Measurements from ENCODE around the gene CSAD.
"Not testable (repeated sequence)": the region's sequence is repeated elsewhere in the genome, so short reads cannot be mapped to it uniquely, and the experiment has no call there.

CSAD gene

DNA sequence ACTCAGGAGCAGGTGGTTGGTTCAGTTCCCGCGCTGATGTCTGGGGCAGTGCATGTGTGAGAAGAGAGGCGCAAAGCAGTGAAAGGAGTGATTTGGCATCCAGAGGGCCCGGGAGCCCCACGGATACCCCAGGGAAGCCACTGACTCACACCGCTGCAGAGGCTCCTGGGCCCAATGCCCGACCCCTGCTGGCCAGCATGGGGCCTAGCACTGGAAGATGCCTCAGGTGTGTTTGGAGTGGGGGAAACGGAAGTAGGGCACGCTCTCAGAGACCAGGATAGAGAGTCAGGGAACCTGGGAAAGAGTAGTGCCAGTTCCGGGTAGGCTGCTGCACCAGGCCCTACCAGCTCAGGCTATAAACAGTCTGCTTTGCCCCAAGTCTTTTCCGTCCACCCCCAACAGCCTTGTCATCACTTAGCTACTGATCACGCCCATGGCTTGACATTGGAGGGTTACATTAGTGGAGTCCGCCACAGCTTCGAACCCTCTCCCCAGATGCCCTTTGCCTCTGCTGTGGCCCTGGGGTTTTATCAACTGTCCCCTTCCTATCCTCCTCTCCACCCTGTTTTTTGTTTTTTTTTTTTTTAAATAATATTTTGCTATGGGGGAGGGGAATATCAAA lies 9.5 kb upstream of the CSAD start:
- Histone ChIP-seq H3K27ac (ENCODE audit: low read length) (no peak overlapping the region), H3K9ac (ENCODE audit: low read length in 2 of 2) (no peak overlapping the region), H3K36me3 (ENCODE audit: control insufficient read depth in 2 of 2, insufficient read depth in 2 of 2, low read length in 2 of 2) (peaks cover 28 to 39% of the 10 kb centered on the region in 2 donors), H3K27me3 (ENCODE audit: control insufficient read depth in 1 of 2, insufficient read depth in 2 of 2, low read length in 2 of 2) (no peaks in the 10 kb centered on the region), H3K4me3 (ENCODE audit: low read length in 2 of 2) (no peak overlapping the region), H3K4me1 (ENCODE audit: control insufficient read depth, insufficient read depth, low read length) (peaks cover 6% of the 10 kb centered on the region), H3K9me3 (ENCODE audit: control insufficient read depth in 2 of 2, low read length in 2 of 2) (no peaks in the 10 kb centered on the region)

- Histone ChIP-seq H3K9me3 (ENCODE audit: control insufficient read depth in 2 of 2, low read length in 2 of 2) (no peaks in the 10 kb centered on the region), H3K4me1 (ENCODE audit: control insufficient read depth, insufficient read depth, low read length) (peaks cover 25% of the 10 kb centered on the region), H3K36me3 (ENCODE audit: control insufficient read depth in 2 of 2, insufficient read depth in 2 of 2, low read length in 2 of 2) (peaks cover 45 to 54% of the 10 kb centered on the region in 2 donors), H3K27me3 (ENCODE audit: control insufficient read depth in 1 of 2, insufficient read depth in 2 of 2, low read length in 2 of 2) (no peaks in the 10 kb centered on the region), H3K9ac (ENCODE audit: low read length in 2 of 2) (no peak overlapping the region), H3K4me3 (ENCODE audit: low read length in 2 of 2) (no peak overlapping the region), H3K27ac (ENCODE audit: low read length) (no peak overlapping the region)
Observed at GRCh38 chr12:53187145-53187899, 6.6 kb upstream of the CSAD start.

DNA sequence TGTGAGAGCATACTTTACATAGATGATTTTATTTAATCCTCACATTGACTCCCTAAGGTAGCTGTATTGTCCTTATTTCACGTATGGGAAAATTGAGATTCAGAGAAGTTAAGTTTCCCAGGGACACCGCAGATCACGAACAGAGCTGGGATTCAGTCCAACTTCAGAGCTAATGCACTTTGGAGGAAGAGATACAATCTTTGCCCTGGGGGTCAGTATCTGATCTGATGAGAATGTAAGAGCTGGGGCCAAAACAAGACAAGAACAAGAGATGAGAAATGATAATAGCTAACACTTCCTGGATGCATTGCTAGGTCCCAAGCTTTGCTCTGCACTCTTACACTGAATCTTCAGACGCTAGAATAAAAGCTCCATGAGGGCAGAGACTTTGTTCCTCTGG lies 6.0 kb upstream of the CSAD start:
- H3K4me3 ChIP-seq (ENCODE audit: low read length in 2 of 2), result no peak overlapping the region
- no peak overlapping the region for H3K27ac ChIP-seq (ENCODE audit: low read length)
- H3K9me3 ChIP-seq (ENCODE audit: control insufficient read depth in 2 of 2, low read length in 2 of 2), result no peaks in the 10 kb centered on the region
- peaks cover 51 to 57% of the 10 kb centered on the region in 2 donors for H3K36me3 ChIP-seq (ENCODE audit: control insufficient read depth in 2 of 2, insufficient read depth in 2 of 2, low read length in 2 of 2)
- H3K9ac ChIP-seq (ENCODE audit: low read length in 2 of 2), result no peak overlapping the region
- H3K27me3 ChIP-seq (ENCODE audit: control insufficient read depth in 1 of 2, insufficient read depth in 2 of 2, low read length in 2 of 2), result no peaks in the 10 kb centered on the region
- H3K4me1 ChIP-seq (ENCODE audit: control insufficient read depth, insufficient read depth, low read length), result peaks cover 31% of the 10 kb centered on the region

DNA sequence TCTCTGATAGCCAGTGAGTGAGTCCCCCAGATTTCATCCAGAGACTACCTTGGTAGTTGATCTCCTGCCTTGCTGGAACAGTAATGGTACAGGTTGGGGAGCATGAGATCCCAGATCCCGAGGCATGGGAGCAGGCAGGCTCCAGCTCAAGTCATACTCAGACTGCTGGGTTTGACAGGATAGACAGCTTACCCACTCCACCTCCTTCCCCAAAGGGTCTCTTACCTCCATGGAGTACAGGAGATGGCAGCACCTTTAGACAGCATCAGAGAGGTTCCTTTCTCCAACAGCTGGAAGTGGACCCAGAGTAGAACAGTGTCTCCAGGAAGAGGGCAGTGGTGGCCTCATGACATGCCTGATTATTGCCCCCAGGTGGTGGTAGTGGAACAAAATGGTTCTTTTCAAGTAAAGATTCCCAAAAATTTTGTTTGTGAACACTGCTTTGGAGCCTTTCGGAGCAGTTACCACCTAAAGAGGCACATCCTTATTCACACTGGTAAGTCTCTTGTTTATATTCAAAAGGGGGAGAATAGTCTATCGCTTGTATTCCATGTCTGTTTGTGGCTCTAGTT lies 4.9 kb upstream of the CSAD start:
- no peak overlapping the region for H3K9ac ChIP-seq (ENCODE audit: low read length in 2 of 2)
- H3K27me3 ChIP-seq (ENCODE audit: control insufficient read depth in 1 of 2, insufficient read depth in 2 of 2, low read length in 2 of 2), result no peaks in the 10 kb centered on the region
- H3K9me3 ChIP-seq (ENCODE audit: control insufficient read depth in 2 of 2, low read length in 2 of 2), result no peaks in the 10 kb centered on the region
- H3K36me3 ChIP-seq (ENCODE audit: control insufficient read depth in 2 of 2, insufficient read depth in 2 of 2, low read length in 2 of 2), result peaks cover 52% of the 10 kb centered on the region in 2 donors
- H3K27ac ChIP-seq (ENCODE audit: low read length), result no peak overlapping the region
- H3K4me1 ChIP-seq (ENCODE audit: control insufficient read depth, insufficient read depth, low read length), result peaks cover 40% of the 10 kb centered on the region
- H3K4me3 ChIP-seq (ENCODE audit: low read length in 2 of 2), result no peak overlapping the region

DNA sequence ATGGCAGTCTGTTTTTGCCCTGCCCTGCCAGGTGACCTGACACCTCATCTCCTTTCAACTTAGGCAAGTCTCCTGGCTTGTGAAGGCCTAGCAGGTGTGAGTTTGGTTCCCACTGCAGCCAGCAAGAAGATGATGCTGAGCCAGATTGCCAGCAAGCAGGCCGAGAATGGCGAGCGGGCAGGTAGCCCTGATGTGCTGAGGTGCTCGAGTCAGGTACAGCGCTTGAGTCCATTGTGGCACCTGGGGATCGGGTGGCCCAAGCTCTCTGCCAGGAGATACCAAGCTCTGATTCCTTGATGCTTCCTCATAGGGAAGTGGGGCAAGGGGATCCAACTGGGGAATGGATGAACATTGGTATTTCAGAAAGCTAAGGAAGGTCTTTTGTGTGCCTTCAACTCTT lies 4.1 kb upstream of the CSAD start:
- Histone ChIP-seq H3K27me3 (ENCODE audit: control insufficient read depth in 1 of 2, insufficient read depth in 2 of 2, low read length in 2 of 2) (no peaks in the 10 kb centered on the region), H3K4me3 (ENCODE audit: low read length in 2 of 2) (no peak overlapping the region), H3K4me1 (ENCODE audit: control insufficient read depth, insufficient read depth, low read length) (peaks cover 38% of the 10 kb centered on the region), H3K36me3 (ENCODE audit: control insufficient read depth in 2 of 2, insufficient read depth in 2 of 2, low read length in 2 of 2) (peaks cover 52% of the 10 kb centered on the region in 2 donors), H3K9ac (ENCODE audit: low read length in 2 of 2) (no peak overlapping the region), H3K9me3 (ENCODE audit: control insufficient read depth in 2 of 2, low read length in 2 of 2) (no peaks in the 10 kb centered on the region), H3K27ac (ENCODE audit: low read length) (no peak overlapping the region)

DNA sequence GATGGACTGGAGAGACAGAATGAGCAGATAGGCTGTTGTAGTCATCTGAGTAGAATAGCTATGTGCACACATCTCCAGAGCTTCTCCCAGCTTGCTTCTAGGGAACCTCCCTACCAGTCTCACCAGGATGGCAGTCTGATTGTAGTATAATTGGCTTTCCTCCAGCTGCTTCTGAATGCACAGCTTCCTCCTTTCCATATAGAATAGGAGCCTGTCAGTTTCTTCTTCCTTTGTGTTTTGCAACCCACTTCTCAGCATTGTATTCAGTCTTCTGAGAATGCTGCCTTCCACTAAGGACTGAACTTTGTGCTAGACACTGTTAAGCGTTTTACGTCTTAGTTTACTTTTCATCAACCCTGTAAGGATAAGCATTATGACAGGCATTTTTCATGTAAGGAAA lies 2.2 kb upstream of the CSAD start:
- Histone ChIP-seq H3K36me3 (ENCODE audit: control insufficient read depth in 2 of 2, insufficient read depth in 2 of 2, low read length in 2 of 2) (peaks cover 43 to 48% of the 10 kb centered on the region in 2 donors), H3K27ac (ENCODE audit: low read length) (no peak overlapping the region), H3K9me3 (ENCODE audit: control insufficient read depth in 2 of 2, low read length in 2 of 2) (no peaks in the 10 kb centered on the region), H3K4me1 (ENCODE audit: control insufficient read depth, insufficient read depth, low read length) (peaks cover 40% of the 10 kb centered on the region), H3K4me3 (ENCODE audit: low read length in 2 of 2) (peak overlapping the region; percentile 86 to 87), H3K9ac (ENCODE audit: low read length in 2 of 2) (no peak overlapping the region), H3K27me3 (ENCODE audit: control insufficient read depth in 1 of 2, insufficient read depth in 2 of 2, low read length in 2 of 2) (no peaks in the 10 kb centered on the region)

- peaks cover 35 to 39% of the 10 kb centered on the region in 2 donors for H3K36me3 ChIP-seq (ENCODE audit: control insufficient read depth in 2 of 2, insufficient read depth in 2 of 2, low read length in 2 of 2)
- H3K4me3 ChIP-seq (ENCODE audit: low read length in 2 of 2), result peak overlapping the region; percentile 86 to 87
- H3K4me1 ChIP-seq (ENCODE audit: control insufficient read depth, insufficient read depth, low read length), result peaks cover 40% of the 10 kb centered on the region
- H3K27ac ChIP-seq (ENCODE audit: low read length), result peak overlapping the region; percentile 96
- H3K27me3 ChIP-seq (ENCODE audit: control insufficient read depth in 1 of 2, insufficient read depth in 2 of 2, low read length in 2 of 2), result no peaks in the 10 kb centered on the region
- no peaks in the 10 kb centered on the region for H3K9me3 ChIP-seq (ENCODE audit: control insufficient read depth in 2 of 2, low read length in 2 of 2)
- H3K9ac ChIP-seq (ENCODE audit: low read length in 2 of 2), result peak overlapping the region in 1 of 2 donors; percentile 75
Observed at GRCh38 chr12:53181935-53182334, 1.2 kb upstream of the CSAD start.

DNA sequence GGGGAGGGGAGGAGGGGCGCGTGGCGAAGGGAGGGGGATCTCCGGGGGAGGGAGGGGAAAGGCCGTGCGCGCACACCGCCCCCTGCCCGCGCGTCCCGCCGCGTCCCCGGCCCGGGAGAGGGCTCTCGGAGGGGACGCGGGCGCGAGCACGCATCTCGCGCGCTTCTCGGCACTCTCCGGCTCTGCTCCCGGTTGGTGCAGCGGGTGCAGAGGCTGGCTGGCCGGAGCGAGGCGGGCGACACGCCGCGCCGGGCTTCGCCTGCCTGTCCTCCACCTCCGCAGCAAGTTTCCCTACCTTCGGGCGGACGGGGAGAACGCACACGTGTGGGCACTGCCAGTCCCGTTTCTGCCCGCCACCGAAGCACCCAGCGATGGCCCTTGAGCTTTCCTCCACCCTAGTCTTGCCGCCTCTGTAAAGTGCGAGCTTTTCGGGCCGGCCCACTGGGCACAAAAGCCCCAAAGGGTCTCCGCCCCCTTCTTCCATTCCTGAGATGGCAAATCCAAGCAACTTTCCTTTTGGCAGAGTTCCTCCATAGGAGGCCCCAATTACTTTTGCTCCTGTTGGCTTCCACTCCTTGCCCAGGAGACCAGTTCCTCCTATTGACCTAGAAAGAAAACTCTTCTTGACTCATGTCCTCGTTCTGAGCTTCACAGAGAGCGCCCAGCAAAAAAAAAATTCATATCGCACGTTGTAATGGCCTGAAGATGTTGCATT lies 363 bp upstream of the CSAD start:
- H3K27me3 ChIP-seq (ENCODE audit: control insufficient read depth in 1 of 2, insufficient read depth in 2 of 2, low read length in 2 of 2), result no peaks in the 10 kb centered on the region
- H3K4me3 ChIP-seq (ENCODE audit: low read length in 2 of 2), result peak overlapping the region; percentile 86 to 87
- H3K4me1 ChIP-seq (ENCODE audit: control insufficient read depth, insufficient read depth, low read length), result peaks cover 40% of the 10 kb centered on the region
- H3K9ac ChIP-seq (ENCODE audit: low read length in 2 of 2), result peak overlapping the region; percentile 75
- H3K36me3 ChIP-seq (ENCODE audit: control insufficient read depth in 2 of 2, insufficient read depth in 2 of 2, low read length in 2 of 2), result peaks cover 27 to 31% of the 10 kb centered on the region in 2 donors
- no peaks in the 10 kb centered on the region for H3K9me3 ChIP-seq (ENCODE audit: control insufficient read depth in 2 of 2, low read length in 2 of 2)
- peak overlapping the region; percentile 96 for H3K27ac ChIP-seq (ENCODE audit: low read length)

- Histone ChIP-seq H3K9me3 (ENCODE audit: control insufficient read depth in 2 of 2, low read length in 2 of 2) (no peaks in the 10 kb centered on the region), H3K36me3 (ENCODE audit: control insufficient read depth in 2 of 2, insufficient read depth in 2 of 2, low read length in 2 of 2) (peaks cover 13 to 19% of the 10 kb centered on the region in 2 donors), H3K4me3 (ENCODE audit: low read length in 2 of 2) (peak overlapping the region; percentile 86 to 87), H3K9ac (ENCODE audit: low read length in 2 of 2) (peak overlapping the region; percentile 73 to 95), H3K27ac (ENCODE audit: low read length) (peak overlapping the region; percentile 96), H3K27me3 (ENCODE audit: control insufficient read depth in 1 of 2, insufficient read depth in 2 of 2, low read length in 2 of 2) (no peaks in the 10 kb centered on the region), H3K4me1 (ENCODE audit: control insufficient read depth, insufficient read depth, low read length) (peaks cover 38% of the 10 kb centered on the region)
Observed at GRCh38 chr12:53179687-53180219, 972 bp downstream of the CSAD start.

- not testable (repeated sequence) for H3K9ac ChIP-seq (ENCODE audit: low read length in 2 of 2); H3K4me3 ChIP-seq (ENCODE audit: low read length in 2 of 2); H3K27me3 ChIP-seq (ENCODE audit: control insufficient read depth in 1 of 2, insufficient read depth in 2 of 2, low read length in 2 of 2); H3K9me3 ChIP-seq (ENCODE audit: control insufficient read depth in 2 of 2, low read length in 2 of 2); H3K27ac ChIP-seq (ENCODE audit: low read length)
- peaks cover 7 to 14% of the 10 kb centered on the region in 2 donors for H3K36me3 ChIP-seq (ENCODE audit: control insufficient read depth in 2 of 2, insufficient read depth in 2 of 2, low read length in 2 of 2)
- peaks cover 34% of the 10 kb centered on the region for H3K4me1 ChIP-seq (ENCODE audit: control insufficient read depth, insufficient read depth, low read length)
Observed at GRCh38 chr12:53178803-53179202, 1.9 kb downstream of the CSAD start.

Data from stomach smooth muscle (tissue), 2 donors.